ENCODE measurements around the gene LAPTM4A. TPM values are rescaled to one million over a fixed set of nuclear protein-coding genes. Genes with fewer than 3 reads are reported as not detected.
A peak's percentile ranks its signal among the peaks of the same experiment; 100 is the strongest.

LAPTM4A gene
- total and polyA plus RNA-seq, 10 of the 15 experiments (the other 5 are each of a cell fraction or from before 2014, with no cell fraction given), result 17.8 to 107 (median 45.8) TPM

GRCh38 chr2:20097889-20098714 is 46.7 kb upstream of the LAPTM4A start (continued):
- TF ChIP-seq STAT1 (conservative IDR thresholded peaks at IDR 0.05) (no peak), IKZF1 (conservative IDR thresholded peaks at IDR 0.05) (no peak), CREB1 (IDR thresholded peaks at IDR 0.05; ENCODE audit: low read depth) (peak; percentile 24; the same call in 1 of the 2 replicates), RFX5 (IDR thresholded peaks at IDR 0.05; ENCODE audit: low read depth, low read length) (no peak), PRDM15 (CRISPR knock-in tag; IDR thresholded peaks at IDR 0.05) (no peak), MLLT1 (IDR thresholded peaks at IDR 0.05) (no peak), CHD2 (IDR thresholded peaks at IDR 0.05; ENCODE audit: borderline replicate concordance, low read depth, low read length) (no peak), POLR2A (IDR thresholded peaks at IDR 0.05; ENCODE audit: low read depth, low read length) (no peak), TCF12 (IDR thresholded peaks at IDR 0.05; ENCODE audit: low read depth, low read length) (no peak), FOXK2 (IDR thresholded peaks at IDR 0.05) (peak; percentile 78), EGR1 (IDR thresholded peaks at IDR 0.05; ENCODE audit: borderline replicate concordance in 1 of 2, low read depth in 2 of 2, low read length in 2 of 2) (no peak), FOXM1 (IDR thresholded peaks at IDR 0.05; ENCODE audit: low read depth, low read length) (no peak), NBN (IDR thresholded peaks at IDR 0.05) (no peak), SMARCA5 (IDR thresholded peaks at IDR 0.05) (0 out of 2 replicates have a peak, but pooled peaks have one; percentile 49), SIN3A (IDR thresholded peaks at IDR 0.05; ENCODE audit: low read depth, low read length) (no peak), SUPT20H (IDR thresholded peaks at IDR 0.05; ENCODE audit: borderline replicate concordance, control insufficient read depth, low read depth, low read length) (no peak), MAX (IDR thresholded peaks at IDR 0.05; ENCODE audit: low read depth, low read length) (no peak)
- TF ChIP-seq, protein P1, sequence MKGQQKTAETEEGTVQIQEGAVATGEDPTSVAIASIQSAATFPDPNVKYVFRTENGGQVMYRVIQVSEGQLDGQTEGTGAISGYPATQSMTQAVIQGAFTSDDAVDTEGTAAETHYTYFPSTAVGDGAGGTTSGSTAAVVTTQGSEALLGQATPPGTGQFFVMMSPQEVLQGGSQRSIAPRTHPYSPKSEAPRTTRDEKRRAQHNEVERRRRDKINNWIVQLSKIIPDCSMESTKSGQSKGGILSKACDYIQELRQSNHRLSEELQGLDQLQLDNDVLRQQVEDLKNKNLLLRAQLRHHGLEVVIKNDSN (IDR thresholded peaks at IDR 0.05; ENCODE audit: borderline replicate concordance, extremely low read length, insufficient read depth, low read depth, low read length), result no peak
- TF ChIP-seq, protein P2, sequence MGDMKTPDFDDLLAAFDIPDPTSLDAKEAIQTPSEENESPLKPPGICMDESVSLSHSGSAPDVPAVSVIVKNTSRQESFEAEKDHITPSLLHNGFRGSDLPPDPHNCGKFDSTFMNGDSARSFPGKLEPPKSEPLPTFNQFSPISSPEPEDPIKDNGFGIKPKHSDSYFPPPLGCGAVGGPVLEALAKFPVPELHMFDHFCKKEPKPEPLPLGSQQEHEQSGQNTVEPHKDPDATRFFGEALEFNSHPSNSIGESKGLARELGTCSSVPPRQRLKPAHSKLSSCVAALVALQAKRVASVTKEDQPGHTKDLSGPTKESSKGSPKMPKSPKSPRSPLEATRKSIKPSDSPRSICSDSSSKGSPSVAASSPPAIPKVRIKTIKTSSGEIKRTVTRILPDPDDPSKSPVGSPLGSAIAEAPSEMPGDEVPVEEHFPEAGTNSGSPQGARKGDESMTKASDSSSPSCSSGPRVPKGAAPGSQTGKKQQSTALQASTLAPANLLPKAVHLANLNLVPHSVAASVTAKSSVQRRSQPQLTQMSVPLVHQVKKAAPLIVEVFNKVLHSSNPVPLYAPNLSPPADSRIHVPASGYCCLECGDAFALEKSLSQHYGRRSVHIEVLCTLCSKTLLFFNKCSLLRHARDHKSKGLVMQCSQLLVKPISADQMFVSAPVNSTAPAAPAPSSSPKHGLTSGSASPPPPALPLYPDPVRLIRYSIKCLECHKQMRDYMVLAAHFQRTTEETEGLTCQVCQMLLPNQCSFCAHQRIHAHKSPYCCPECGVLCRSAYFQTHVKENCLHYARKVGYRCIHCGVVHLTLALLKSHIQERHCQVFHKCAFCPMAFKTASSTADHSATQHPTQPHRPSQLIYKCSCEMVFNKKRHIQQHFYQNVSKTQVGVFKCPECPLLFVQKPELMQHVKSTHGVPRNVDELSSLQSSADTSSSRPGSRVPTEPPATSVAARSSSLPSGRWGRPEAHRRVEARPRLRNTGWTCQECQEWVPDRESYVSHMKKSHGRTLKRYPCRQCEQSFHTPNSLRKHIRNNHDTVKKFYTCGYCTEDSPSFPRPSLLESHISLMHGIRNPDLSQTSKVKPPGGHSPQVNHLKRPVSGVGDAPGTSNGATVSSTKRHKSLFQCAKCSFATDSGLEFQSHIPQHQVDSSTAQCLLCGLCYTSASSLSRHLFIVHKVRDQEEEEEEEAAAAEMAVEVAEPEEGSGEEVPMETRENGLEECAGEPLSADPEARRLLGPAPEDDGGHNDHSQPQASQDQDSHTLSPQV (IDR thresholded peaks at IDR 0.05), result no peak
